NCI-H2196 treated with DMSO at 0.1 percent for 48 hours (cell line): ENCODE data around the gene IFRD1.
"Not testable (repeated sequence)": the region's sequence is repeated elsewhere in the genome, so short reads cannot be mapped to it uniquely, and the experiment has no call there.

Experiments
- DNase-seq: peaks from one replicate; lab custom pipeline; 2025; ENCODE audit not compliant: unreplicated experiment; lab: John Stamatoyannopoulos, UW

IFRD1 gene

DNA sequence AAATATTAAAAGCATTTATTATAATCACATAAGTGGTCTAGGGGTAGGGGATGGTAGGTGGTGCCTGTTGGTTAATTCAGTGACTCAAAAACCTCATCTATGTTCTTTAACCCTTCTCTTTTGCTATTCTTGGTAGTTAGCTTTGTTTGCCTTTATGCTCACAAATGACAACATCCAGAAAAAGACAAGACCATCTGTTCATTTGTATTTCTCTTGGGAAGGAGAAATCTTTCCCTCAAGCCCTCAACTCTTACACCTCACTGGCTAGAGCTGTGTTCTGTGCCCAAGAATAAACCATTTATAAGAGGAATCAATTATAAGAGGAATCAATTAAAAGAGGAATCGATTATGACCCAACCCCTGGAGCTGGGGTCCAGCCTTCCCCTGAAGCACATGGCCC is 10.8 kb upstream of the IFRD1 start:
- DNase-seq: no peak

DNA sequence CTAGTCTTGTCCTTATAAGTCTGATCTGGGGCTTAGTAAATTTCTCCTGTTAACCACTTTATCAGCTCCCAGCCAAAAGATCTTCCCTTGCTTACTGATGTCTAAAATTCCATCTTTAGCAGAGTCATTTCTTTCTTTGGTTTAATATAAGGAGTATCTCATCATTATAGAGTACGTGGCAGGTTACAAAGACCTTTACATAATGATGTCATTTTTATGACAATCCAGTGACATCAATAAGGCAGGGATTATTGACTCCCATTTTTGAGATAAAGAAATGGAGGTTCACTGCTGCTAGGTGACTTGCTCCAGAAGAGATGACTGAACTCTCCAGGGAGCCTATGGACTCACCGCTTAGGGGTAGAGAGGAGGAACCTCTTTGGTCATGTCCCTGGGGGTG is 8.1 kb upstream of the IFRD1 start:
- DNase-seq: no peak

DNA sequence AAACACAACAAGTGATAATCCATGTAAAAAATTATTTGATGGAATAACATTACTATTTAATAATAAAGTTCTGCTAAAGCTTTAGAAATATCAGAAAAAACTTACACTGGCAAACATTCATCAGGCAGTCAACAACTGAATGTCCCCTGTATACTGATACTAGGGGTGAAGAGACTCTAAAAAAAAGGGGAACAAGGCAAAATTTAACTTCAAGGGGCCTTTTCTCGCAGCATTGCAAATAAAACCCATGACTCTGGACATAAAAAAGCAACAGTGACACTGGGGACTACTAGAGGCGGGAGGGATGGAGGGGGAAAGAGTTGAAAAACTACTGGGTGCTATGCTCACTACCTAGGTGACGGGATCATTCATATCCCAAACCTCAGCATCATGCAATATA is 5.8 kb upstream of the IFRD1 start:
- no peak for DNase-seq

DNA sequence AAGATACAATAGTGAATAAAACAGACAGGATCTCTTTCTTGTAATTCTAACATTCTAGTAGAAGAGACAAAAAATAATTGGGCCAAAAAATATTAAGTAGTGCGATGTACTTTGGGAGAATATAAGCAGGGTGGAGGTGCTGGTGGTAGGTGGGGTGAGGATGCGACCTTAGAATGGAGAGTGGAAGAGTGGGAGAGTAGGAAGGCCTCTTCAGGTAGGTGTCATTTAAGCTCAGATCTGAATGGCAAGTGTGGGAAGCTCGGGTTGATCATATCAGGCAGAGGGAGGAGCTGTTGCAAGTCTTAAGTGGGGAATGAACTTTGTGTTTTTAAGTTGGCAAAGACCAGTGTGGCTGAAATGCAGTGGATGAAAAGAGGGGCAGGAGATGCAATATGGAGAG is 3.8 kb upstream of the IFRD1 start:
- no peak for DNase-seq

DNA sequence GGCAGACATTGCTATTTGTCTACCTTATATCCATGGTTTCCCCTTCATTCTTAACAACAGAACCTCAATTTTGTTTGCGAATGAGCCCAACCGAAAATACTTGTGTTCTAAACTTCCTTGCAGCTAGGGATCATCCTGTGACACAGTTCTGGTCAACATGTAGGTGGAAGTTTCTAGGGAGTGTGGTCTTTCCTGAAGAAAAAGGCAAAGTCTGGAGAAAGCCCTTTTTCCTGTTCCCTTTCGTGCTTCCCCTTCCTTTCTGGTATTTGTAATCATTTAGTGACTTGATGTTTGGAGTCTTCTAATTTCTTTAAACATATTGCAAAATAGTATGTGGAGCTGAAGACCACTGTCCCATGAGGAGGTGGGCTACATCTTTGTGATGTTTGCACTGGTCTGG is 2.9 kb upstream of the IFRD1 start:
- DNase-seq: no peak

DNA sequence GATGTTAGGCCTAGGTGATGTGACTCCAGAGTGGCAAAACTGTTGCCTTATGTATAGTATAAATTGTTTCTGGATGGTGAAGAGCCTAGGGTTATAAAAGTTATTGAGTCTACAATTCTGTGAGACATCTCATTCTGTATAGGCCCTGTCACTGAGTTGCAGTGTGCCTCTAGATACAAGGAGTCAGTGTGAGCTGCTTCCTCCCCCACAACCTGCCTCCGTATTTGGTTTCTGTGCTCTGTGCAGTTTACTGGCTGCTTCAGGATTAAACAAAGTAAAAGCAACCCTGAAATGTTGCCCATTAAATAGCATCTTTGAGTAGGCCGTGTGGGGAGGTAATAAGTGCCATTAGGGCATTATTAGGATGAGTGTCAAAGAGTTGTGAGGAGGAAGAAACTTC is 1.9 kb upstream of the IFRD1 start:
- no peak for DNase-seq

DNA sequence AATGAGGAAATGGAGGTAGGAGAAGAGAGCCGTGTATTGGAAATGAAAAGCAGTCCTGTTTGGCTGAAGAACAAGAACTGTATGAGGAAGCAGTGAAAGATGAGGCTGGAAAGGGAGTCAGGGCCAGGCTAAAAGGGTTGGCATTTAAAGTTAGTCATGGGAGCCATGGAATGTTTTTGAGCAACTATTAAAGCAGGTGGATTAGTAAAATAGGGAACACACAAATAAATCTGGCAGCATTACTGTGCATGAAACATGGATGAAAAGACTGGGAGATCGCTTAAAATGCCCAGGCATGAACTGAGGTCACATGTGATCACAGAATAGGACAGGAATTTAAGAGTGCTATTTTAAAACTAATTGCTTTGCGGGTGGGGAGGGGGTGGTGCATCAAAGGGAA is 1.4 kb upstream of the IFRD1 start:
- no peak for DNase-seq

DNA sequence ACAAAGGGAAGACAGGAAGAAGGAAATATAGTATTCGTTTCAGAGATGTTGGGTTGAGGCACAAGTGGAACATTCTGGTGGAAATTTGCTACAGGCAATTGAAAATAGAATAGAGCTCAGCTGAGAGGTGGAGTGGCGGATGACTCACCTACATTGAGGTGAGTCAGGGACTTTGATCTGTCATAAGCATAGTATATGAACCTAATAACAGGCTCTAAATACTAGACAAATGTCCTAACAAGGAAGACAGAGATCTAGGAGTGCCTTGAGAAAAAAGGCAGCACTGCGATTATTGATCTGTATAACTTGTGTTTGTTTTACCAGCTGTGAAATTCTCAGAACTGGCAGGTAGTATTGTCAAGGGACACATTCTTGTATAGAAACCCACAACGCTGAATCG is 907 bp upstream of the IFRD1 start:
- DNase-seq: no peak

DNA sequence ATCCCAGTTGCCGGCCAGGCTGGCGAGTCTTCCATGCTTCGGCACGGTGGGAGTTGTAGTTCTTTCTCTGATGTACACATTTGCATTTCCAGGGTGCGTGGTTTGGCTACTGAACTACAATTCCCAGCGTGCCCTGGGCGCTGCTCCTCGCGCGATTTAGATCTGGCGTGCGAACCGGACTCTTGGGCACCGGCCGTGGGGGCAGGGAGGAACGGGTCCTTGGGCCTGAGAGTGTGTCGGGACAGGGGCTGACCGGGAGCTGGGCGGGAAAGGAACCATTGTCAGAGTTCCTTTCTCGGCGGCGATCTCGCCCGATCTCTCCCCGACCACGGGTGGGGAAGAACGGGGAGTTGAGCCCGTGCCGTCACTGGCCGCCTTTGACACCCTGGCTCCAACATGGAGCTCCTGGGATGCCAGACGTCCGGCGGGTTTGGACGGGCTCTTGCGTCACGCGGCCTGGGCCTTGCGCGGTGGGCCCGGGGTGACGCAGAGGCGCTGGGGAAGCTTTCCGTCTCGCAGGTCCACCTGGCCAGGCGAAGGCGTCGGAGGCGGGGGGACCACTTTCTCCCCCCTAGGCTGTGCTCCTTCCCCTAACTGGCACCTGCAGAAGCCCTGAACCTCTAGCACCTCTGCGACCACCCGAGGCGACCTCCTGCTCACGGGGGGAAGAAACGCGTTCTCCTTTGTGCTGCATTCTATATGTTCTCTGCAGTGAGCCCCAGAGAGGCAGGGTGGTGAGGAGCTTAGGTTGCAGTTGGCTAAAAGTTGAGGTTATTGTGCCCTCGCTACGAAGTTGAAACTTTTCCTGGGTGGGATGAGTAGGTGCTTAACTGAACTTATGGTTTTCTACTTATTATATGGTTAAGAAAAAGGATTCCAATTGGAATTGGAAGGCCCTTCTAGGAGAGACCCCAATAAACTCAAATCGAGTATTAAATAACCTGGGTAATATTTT is 824 bp downstream of the IFRD1 start:
- DNase-seq: peak; percentile 92

DNA sequence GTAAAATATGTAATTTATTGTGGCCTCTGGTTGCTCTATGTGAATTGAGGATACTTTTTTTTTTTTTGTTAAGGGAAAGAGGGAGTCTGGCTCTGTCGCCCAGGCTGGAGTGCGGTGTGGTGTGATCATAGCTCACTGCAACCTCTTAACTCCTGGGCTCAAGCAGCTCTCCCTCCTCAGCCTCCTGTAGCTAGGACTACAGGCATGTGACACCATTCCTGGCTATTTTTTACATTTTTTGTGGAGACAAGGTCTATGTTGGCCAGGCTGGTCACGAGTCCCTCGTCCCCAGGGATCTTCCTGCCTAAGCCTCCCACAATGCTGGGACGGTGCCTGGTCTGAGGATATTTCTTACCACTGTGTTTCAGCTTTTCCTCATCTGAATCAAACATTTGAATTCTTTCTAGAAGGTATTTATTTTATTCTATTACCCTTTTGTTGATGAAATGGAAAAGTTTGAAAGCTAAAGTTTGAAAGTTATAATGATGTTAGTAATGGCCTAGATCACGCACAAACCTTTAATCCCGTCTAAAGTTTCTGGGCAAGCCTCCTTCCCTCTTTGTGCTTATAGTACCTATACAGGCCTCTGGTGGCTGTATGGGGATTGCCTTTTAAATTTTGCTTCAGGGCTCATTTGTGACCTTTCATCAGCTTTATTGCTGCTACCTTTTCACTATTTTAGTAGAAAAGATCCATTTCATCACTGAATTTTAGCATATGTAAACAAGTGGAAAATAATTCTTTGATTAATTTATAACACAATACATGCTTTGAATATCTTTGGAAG is 2.0 kb downstream of the IFRD1 start:
- no peak for DNase-seq

DNA sequence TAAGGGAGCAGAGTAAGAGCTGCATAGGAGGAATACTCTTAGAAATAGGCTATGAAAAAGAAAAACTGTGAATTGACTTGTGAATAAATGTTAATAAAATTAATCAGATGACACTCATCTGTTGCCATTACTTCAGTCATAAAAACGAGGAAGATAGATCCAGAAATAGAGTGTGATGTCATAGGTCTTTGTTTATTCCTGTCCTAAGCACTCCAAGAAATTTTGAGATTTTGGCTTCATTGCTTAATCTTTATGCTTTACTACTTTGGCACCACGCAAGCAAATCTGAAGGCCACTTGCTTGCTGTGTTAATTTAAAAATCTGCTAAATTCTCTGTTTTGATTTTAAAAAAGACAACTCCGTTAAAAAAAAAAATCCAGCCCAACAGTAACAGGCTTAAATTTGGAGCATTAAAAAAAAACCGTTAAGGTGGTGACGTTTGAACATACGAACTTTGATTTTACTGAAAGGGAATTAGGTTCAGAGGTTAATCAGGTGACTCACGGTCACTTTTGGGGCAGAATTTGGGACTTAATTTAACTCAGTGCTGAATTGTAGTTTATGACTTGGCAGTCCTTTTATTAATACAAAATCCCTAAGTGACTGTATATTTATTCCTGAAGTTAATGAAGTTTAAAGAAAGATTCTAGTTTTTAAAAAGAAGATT is 3.4 kb downstream of the IFRD1 start:
- no peak for DNase-seq

DNA sequence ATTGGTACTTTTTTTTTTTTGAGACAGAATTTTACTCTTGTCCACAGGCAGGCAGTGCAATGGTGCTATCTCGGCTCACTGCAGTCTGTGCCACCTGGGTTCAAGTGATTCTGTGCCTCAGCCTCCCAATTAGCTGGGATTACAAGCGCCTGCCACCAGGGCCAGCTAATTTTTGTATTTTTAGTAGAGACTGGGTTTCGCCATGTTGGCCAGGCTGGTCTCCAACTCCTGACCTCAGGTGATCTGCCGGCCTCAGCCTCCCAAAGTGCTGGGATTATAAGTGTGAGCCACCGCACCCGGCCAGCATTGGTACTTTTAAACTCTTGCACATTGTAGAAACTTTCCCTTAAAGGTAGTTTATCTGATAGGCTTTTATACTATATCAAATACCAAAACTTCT is 3.9 kb downstream of the IFRD1 start:
- DNase-seq: not testable (repeated sequence)

DNA sequence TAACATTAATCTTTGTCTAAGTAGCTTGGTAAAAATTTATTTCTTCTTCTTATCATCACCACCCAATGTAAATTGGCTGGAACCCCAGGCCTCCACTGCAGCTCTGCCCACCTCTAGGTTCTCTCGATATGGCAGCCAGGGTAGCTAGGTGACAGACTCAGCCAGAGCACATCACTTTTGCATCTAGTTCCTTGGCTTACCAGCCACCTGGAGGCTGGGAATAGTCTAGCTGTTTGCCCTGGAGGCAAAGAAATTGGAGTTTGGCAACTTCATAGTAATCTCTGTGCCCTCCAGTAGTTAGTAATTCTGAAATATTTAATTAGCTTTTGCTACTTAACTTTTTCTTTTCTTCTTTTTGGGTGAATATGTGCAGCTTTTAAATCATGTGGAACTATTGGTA is 9.4 kb downstream of the IFRD1 start:
- DNase-seq: no peak

DNA sequence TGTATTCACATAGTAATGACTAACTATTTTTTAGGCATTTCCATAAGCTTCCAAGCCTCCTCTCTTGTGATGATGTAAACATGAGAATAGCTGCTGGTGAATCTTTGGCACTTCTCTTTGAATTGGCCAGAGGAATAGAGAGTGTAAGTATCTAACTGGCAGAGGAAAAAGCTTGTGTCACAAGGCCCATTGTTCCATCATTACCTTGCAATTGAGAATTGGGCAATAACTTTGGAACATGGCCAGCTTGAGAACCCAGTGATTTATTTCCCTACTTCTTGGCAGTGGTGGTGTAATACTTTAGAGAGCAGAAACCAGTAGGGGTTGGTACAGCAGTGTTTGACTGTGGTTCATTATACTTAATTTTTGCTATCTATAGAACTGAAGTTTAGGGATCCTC is 12.0 kb downstream of the IFRD1 start:
- peak; percentile 67 for DNase-seq

DNA sequence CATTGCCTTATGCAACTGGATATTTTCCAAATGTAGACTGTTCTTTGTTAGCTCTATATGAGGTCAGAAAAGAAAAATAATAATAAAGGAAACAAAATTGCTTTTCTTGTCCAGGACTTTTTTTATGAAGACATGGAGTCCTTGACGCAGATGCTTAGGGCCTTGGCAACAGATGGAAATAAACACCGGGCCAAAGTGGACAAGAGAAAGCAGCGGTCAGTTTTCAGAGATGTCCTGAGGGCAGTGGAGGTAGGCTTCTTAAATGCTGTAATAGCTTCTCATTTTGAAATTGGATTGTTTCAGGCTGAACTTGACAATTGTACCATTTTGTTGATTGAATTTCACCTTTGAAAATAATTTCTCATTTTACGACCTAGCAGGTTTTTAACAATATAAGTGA is 17.6 kb downstream of the IFRD1 start:
- DNase-seq: no peak

DNA sequence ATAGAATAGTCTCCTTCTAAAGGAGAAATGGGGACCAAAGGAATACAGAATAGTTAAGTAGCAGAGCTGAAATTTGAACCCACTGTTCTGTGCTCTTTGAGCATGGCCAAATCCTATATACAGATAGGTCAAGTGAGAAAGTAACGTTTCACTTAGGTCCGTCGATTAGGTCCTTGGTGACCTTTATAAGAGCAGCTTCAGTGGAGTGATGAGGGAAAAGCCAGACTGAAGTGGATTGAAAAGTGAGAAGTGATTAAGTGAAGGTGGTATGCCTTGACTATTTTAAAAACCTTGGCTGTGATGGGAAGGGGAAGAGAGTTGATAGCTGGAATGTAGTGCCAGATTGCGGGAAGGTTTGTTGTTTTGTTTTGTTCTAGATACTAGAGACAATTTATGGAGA is 19.9 kb downstream of the IFRD1 start:
- DNase-seq: no peak

DNA sequence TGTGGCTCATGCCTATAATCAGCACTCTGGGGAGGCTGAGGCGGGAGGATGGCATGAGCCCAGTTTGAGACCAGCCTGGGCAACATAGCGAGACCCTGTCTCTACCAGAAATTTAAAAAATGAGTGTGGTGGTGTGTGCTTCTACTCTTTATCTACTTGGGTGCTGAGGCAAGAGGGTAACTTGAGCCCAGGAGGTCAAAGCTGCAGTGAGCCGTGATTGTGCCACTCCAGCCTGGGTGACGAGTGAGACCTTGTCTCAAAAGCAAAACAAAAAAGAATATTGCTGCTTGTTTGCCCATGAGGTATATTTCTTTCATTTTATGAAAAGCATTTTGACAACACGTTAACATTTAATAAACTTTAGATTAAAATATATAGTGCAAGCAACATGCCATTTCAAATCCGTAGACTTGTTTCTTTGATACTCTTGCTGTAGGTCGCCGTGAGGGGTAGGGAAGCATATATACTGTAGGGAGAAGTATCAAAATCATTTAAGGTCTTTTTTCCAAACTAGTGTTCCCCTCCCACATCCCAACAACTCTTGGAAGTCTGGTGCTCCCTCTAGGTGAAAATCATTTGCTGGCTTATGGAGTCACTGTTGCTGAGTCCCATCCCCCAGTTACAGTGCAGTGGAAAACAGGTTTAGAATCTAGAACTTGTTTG is 26.3 kb downstream of the IFRD1 start:
- no peak for DNase-seq

DNA sequence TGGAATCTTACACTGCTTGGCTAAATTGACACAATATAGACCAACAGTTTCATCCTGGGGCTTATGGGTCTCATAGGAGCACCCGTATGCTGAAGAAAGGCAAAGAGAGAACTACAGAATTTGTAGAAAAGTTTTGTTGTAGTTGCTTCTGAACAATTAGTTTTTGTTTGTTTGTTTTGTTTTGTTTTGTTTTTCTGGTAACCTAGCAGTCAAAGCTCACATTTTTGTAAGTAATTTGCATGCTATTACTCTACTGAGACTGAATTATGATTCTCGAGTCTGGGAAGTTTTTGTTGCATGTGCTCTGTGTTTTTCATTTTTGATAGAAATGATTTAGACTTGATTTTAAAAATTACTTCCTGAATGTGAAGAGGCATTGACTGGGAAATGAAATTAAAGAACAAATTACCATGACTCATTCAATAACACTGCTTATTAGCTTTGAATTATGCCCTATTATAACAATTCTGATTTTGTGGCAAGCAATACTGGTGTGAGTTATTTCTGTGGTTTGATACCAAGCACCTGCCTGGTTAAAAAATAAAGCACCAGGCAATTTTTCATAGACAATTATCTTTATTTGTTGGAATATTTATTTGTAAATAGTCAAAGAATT is 31.0 kb downstream of the IFRD1 start:
- no peak for DNase-seq

DNA sequence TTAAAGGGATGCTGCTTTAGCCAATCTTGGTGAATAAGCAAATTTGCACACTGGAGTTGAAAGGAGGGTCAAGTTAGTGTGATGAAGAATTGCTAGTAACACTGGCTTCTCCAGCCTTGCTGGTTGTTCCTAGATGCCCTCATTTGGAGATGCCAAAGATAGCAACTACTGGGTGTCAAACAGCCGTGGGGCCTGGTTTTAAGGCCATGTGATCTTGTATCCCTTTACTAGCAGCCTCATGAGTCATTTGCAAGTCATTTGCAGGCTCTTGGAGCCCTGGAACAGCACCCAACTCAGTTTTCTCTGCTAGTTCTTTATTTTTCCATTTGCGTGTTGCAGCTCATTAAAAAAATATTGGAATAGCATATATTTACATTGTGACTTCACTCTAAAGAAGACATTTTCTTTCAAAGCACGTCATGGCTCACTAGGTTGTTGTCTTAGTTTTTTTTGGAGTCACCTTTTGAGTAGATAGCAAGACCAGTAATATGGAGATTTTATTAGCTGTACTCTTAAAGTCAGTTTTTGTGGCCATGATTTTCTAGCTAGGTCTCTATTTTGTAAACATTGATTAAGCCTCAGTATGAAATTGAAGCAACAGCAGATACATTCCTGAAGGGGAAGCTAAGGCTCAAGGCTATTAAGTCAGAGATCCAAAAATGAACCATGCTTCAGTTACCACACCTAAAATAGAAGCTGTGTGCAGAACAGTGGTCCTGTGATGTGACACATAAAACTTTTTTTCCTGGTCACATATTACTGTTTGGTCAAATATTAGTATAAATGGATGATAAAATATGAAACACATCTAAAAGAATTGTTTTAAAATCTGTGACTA is 31.8 kb downstream of the IFRD1 start:
- no peak for DNase-seq

DNA sequence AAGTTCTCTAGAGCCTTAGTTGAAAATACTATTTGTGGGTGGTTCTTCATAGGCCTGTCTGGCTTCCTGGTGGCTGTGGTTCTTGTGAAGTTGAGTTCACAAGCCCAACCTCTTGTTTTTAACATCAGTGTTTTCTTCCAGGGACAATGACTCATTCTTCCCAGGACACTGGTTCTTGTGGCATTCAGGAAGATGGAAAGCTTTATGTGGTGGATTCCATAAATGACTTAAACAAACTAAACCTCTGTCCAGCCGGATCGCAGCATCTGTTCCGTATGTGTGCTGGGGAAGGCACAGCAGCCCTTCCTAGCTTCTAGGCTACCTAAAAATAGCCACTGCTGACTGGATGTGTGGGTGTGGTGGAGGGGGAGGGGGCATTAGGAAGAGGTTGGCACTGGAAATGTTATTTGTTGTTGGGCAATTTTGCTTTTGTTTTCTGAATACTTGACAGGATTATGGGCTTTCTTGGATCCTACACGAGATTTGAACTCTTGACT is 34.5 kb downstream of the IFRD1 start:
- no peak for DNase-seq
